Heart left ventricle (tissue), 13 donors: ENCODE data around the gene IPCEF1.

ENCODE experiments used
- CTCF ChIP-seq, 12 donors: fragments of 200-600 bp; sonication (generic) in 4 of 12; IDR thresholded peaks; one replicate each; pipeline versions ENCODE4 v1.5.0 to v1.8.0; 2018 to 2022; ENCODE audit warnings: antibody characterized with exemption in 12 of 12, mild to moderate bottlenecking in 5 of 12
- POLR2A ChIP-seq, 2 donors: fragments of 450-650 bp; IDR thresholded peaks; one replicate each; pipeline ENCODE4 v1.6.1; 2017; ENCODE audit warnings: antibody characterized with exemption in 2 of 2, mild to moderate bottlenecking in 2 of 2, moderate library complexity in 2 of 2
- donor health status: ischemic (EF 13 %, LVEDD 7.1; RV severe dilation, severe dysfunction).
- donor health status: DM: no; HTN: yes; CAD: no.
- donor health status: DM: no; HTN: no; CAD: no.
- donor health status: ischemic (EF 25% LVEDD 6.9; RV normal size, moderate dysfunction).
- donor health status: ischemic (EF 25% LVEDD 5.7; RV mildly dilated, moderate dysfunction).
- donor health status: ischemic (EF 35%, LVEDD 5.7; RV mildly dilated, moderate dysfunction).
- donor health status: nonischemic (EF 11% LVEDD 7.7; RV severe dilation, severe dysfunction).
- donor health status: DM: yes; HTN: yes; CAD: no.
- donor health status: PGD.
- donor health status: ischemic (EF 29% LVEDD 5.4; RV normal size, mild dysfunction).
- donor health status: nonischemic (EF 23%, LVEDD 6.1; RV moderate dilation, normal function).

GRCh38 chr6:154371281-154371680 is 14.7 kb upstream of the IPCEF1 start:
- TF ChIP-seq CTCF (IDR thresholded peaks at IDR 0.05) (no peak), POLR2A (IDR thresholded peaks at IDR 0.05) (no peak)
